ENCODE data around the gene AMOTL1.
A peak's percentile ranks its signal among the peaks of the same experiment; 100 is the strongest.
"Not testable (repeated sequence)": the region's sequence is repeated elsewhere in the genome, so short reads cannot be mapped to it uniquely, and the experiment has no call there.

AMOTL1 gene

GRCh38 chr11:94795476-94796189, 27.5 kb downstream of the AMOTL1 start:
- no peak for DNase-seq

GRCh38 chr11:94796190-94796580, 28.0 kb downstream of the AMOTL1 start:
- no peak for DNase-seq

- no peak for DNase-seq
These were observed 28.7 kb downstream of the AMOTL1 start for GRCh38 chr11:94796863-94797262.

- DNase-seq: no peak
These were observed 31.6 kb downstream of the AMOTL1 start for GRCh38 chr11:94799726-94800125.

GRCh38 chr11:94800414-94800813, 32.3 kb downstream of the AMOTL1 start:
- DNase-seq: peak; percentile 92

GRCh38 chr11:94801866-94802460, 33.8 kb downstream of the AMOTL1 start:
- DNase-seq: no peak

GRCh38 chr11:94802501-94802900, 34.3 kb downstream of the AMOTL1 start:
- DNase-seq: no peak

GRCh38 chr11:94803491-94803890, 35.3 kb downstream of the AMOTL1 start:
- DNase-seq: no peak

GRCh38 chr11:94804874-94805273, 36.7 kb downstream of the AMOTL1 start:
- no peak for DNase-seq

GRCh38 chr11:94806014-94806413, 37.9 kb downstream of the AMOTL1 start:
- DNase-seq: no peak

- DNase-seq: no peak
These were observed 38.3 kb downstream of the AMOTL1 start for GRCh38 chr11:94806419-94806818.

GRCh38 chr11:94809251-94809650, 41.1 kb downstream of the AMOTL1 start:
- no peak for DNase-seq

GRCh38 chr11:94812724-94813720, 44.9 kb downstream of the AMOTL1 start:
- DNase-seq: not testable (repeated sequence)

GRCh38 chr11:94814272-94814976, 46.3 kb downstream of the AMOTL1 start:
- DNase-seq: no peak

- DNase-seq: no peak
These were observed 47.7 kb downstream of the AMOTL1 start for GRCh38 chr11:94815705-94816344.

- DNase-seq: no peak
These were observed 52.3 kb downstream of the AMOTL1 start for GRCh38 chr11:94820480-94820879.

GRCh38 chr11:94821439-94821838, 53.3 kb downstream of the AMOTL1 start:
- no peak for DNase-seq

GRCh38 chr11:94822080-94822479, 53.9 kb downstream of the AMOTL1 start:
- DNase-seq: no peak

GRCh38 chr11:94823102-94823732, 55.1 kb downstream of the AMOTL1 start:
- DNase-seq: no peak

- no peak for DNase-seq
These were observed 56.9 kb downstream of the AMOTL1 start for GRCh38 chr11:94825031-94825430.

GRCh38 chr11:94825481-94825880, 57.3 kb downstream of the AMOTL1 start:
- DNase-seq: no peak

GRCh38 chr11:94826415-94826814, 58.3 kb downstream of the AMOTL1 start:
- no peak for DNase-seq
